Measurements from ENCODE around the gene NAPEPLD.

NAPEPLD gene

DNA sequence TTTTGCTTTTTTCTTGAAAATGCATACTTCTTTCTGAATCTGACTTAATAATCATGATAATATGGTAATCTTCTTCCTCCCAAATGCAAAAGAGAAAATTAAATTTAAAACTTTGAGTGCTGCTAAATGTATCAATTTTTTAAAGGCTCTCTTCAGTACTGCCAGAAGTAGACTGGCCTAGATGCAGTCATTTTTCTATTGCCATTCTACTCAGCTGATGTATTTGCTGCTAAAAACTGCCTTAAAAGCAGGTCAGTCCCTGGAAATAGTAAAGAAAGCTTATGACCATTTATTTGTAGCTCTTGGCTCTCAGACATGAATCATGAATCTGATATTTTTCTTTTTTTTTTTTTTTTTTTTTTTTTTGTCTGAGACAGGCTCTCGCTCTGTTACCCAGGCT, 28.5 kb downstream of the NAPEPLD start:
- TF ChIP-seq EZH2 (optimal IDR thresholded peaks at IDR 0.05; ENCODE audit: low read depth, low read length) (no peak), EZH2phosphoT487 (IDR thresholded peaks at IDR 0.05; ENCODE audit: low read length) (no peak)
- TF ChIP-seq, protein P1, sequence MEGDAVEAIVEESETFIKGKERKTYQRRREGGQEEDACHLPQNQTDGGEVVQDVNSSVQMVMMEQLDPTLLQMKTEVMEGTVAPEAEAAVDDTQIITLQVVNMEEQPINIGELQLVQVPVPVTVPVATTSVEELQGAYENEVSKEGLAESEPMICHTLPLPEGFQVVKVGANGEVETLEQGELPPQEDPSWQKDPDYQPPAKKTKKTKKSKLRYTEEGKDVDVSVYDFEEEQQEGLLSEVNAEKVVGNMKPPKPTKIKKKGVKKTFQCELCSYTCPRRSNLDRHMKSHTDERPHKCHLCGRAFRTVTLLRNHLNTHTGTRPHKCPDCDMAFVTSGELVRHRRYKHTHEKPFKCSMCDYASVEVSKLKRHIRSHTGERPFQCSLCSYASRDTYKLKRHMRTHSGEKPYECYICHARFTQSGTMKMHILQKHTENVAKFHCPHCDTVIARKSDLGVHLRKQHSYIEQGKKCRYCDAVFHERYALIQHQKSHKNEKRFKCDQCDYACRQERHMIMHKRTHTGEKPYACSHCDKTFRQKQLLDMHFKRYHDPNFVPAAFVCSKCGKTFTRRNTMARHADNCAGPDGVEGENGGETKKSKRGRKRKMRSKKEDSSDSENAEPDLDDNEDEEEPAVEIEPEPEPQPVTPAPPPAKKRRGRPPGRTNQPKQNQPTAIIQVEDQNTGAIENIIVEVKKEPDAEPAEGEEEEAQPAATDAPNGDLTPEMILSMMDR (IDR thresholded peaks at IDR 0.05; ENCODE audit: low read length) = no peak
- no peaks in the 10 kb centered on the region for H4K20me1 ChIP-seq (ENCODE audit: insufficient read depth, low read length)
- H3K9ac ChIP-seq (ENCODE audit: low read length) = no peak overlapping the region
- no peaks in the 10 kb centered on the region for H3F3A ChIP-seq (ENCODE audit: insufficient read depth, low read length)
- no peaks in the 10 kb centered on the region for H3K9me3 ChIP-seq (replicated peaks; ENCODE audit: insufficient read depth, low read length)
- H3K4me3 ChIP-seq (ENCODE audit: low read length) = no peak overlapping the region
- H2AFZ ChIP-seq (ENCODE audit: low read length) = no peak overlapping the region
- no peaks in the 10 kb centered on the region for H3K27me3 ChIP-seq (replicated peaks; ENCODE audit: insufficient read depth, low read length)
- no peaks in the 10 kb centered on the region for H3K4me1 ChIP-seq (ENCODE audit: low read length)
- H3K4me2 ChIP-seq (ENCODE audit: low read depth, low read length) = no peak overlapping the region
- no peaks in the 10 kb centered on the region for H3K9me2 ChIP-seq (replicated peaks; ENCODE audit: insufficient read depth, low read length)
- H3K27ac ChIP-seq (ENCODE audit: low read length) = no peak overlapping the region
- H3K79me2 ChIP-seq (ENCODE audit: low read length) = no peaks in the 10 kb centered on the region
- DNase-seq = no peak
- no peaks in the 10 kb centered on the region for H3K36me3 ChIP-seq (replicated peaks; ENCODE audit: insufficient read depth, low read length)

DNA sequence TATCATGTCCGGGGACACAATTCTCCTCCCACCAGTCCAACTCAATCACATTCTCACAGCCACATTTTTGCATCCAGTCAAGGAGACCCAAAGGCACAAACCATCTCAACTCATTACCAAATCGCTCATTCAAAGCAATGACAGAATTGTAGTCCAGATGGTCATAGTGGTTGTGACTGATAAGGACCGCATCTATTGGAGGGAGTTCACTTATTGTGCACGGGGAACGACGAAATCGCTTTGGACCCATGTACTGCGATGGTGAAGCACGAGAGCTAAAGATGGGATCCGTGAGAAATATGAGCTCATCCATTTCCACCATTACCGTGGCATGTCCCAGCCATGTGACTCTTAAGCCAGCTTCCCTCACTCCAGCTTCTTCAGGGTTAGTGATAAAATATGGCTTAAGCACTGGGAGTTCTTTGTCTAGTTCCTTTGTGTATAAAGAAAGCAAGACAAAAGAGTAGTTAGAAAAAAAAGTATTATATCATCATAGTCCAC, 29.1 kb downstream of the NAPEPLD start:
- H3K4me1 ChIP-seq (ENCODE audit: low read length) = no peaks in the 10 kb centered on the region
- H3K36me3 ChIP-seq (replicated peaks; ENCODE audit: insufficient read depth, low read length) = no peaks in the 10 kb centered on the region
- H3K9ac ChIP-seq (ENCODE audit: low read length) = no peak overlapping the region
- no peak overlapping the region for H3K4me3 ChIP-seq (ENCODE audit: low read length)
- no peak overlapping the region for H3K27ac ChIP-seq (ENCODE audit: low read length)
- no peaks in the 10 kb centered on the region for H3K79me2 ChIP-seq (ENCODE audit: low read length)
- H3K9me3 ChIP-seq (replicated peaks; ENCODE audit: insufficient read depth, low read length) = no peaks in the 10 kb centered on the region
- no peaks in the 10 kb centered on the region for H3K9me2 ChIP-seq (replicated peaks; ENCODE audit: insufficient read depth, low read length)
- H3K27me3 ChIP-seq (replicated peaks; ENCODE audit: insufficient read depth, low read length) = no peaks in the 10 kb centered on the region
- no peak overlapping the region for H2AFZ ChIP-seq (ENCODE audit: low read length)
- no peak for DNase-seq
- no peak overlapping the region for H3K4me2 ChIP-seq (ENCODE audit: low read depth, low read length)
- TF ChIP-seq, protein P1 (IDR thresholded peaks at IDR 0.05; ENCODE audit: low read length) = no peak
- no peak for TF ChIP-seq EZH2 (optimal IDR thresholded peaks at IDR 0.05; ENCODE audit: low read depth, low read length)
- TF ChIP-seq EZH2phosphoT487 (IDR thresholded peaks at IDR 0.05; ENCODE audit: low read length) = no peak
- no peaks in the 10 kb centered on the region for H3F3A ChIP-seq (ENCODE audit: insufficient read depth, low read length)
- no peaks in the 10 kb centered on the region for H4K20me1 ChIP-seq (ENCODE audit: insufficient read depth, low read length)

DNA sequence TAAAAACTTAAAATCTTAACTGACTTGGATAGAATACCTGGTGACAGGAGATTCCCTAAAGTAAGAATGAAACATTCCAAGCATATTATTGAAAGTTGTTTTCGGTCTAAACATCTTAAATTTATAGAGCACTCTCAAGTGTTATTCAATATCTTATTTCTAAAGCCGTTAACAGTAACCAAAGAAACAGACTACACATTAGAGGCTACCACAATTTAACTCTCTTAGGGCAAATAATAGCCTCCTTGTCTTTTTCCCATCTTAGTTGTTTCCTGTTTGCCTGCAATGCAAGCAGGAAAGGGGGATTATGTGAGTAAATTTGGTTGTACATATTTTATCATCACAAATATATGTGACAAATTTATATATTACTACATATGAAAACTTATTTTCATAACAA, 31.4 kb downstream of the NAPEPLD start:
- Histone ChIP-seq H3K4me3 (ENCODE audit: low read length) (no peak overlapping the region), H3K4me1 (ENCODE audit: low read length) (no peaks in the 10 kb centered on the region), H3K9me3 (replicated peaks; ENCODE audit: insufficient read depth, low read length) (no peaks in the 10 kb centered on the region), H3K36me3 (replicated peaks; ENCODE audit: insufficient read depth, low read length) (no peaks in the 10 kb centered on the region), H4K20me1 (ENCODE audit: insufficient read depth, low read length) (no peaks in the 10 kb centered on the region), H3K4me2 (ENCODE audit: low read depth, low read length) (no peak overlapping the region), H3K9me2 (replicated peaks; ENCODE audit: insufficient read depth, low read length) (no peaks in the 10 kb centered on the region), H3F3A (ENCODE audit: insufficient read depth, low read length) (no peaks in the 10 kb centered on the region), H3K79me2 (ENCODE audit: low read length) (no peaks in the 10 kb centered on the region), H3K9ac (ENCODE audit: low read length) (no peak overlapping the region), H2AFZ (ENCODE audit: low read length) (no peak overlapping the region), H3K27ac (ENCODE audit: low read length) (no peak overlapping the region), H3K27me3 (replicated peaks; ENCODE audit: insufficient read depth, low read length) (no peaks in the 10 kb centered on the region)
- DNase-seq = no peak
- TF ChIP-seq EZH2phosphoT487 (IDR thresholded peaks at IDR 0.05; ENCODE audit: low read length) (no peak), EZH2 (optimal IDR thresholded peaks at IDR 0.05; ENCODE audit: low read depth, low read length) (no peak)
- TF ChIP-seq, protein P1 (IDR thresholded peaks at IDR 0.05; ENCODE audit: low read length) = no peak
